A673 (cell line): ENCODE results near the gene ATP1A2.

Experiments
- CTCF ChIP-seq: fragments of 300-800, 200-600 bp; sonication (generic); conservative IDR thresholded peaks from 2 replicates; pipeline ENCODE4 v1.5.1; 2017; ENCODE audit warnings: low read depth, mild to moderate bottlenecking, antibody characterized with exemption, low read length, moderate library complexity, mixed read lengths
- EZH2 ChIP-seq: fragments of 200-600 bp; sonication (generic); IDR thresholded peaks from 2 replicates; pipeline ENCODE4 v1.6.1; 2017; ENCODE audit warnings: borderline replicate concordance, low read depth, mild to moderate bottlenecking, mixed read lengths, antibody characterized with exemption, low read length; ENCODE audit not compliant: poor library complexity, severe bottlenecking

GRCh38 chr1:160089883-160090282, 25.7 kb upstream of the ATP1A2 start:
- TF ChIP-seq CTCF (no peak), EZH2 (no peak)
